ENCODE measurements around the gene F12. TPM values are rescaled to one million over a fixed set of nuclear protein-coding genes. Genes with fewer than 3 reads are reported as not detected.

The F12 gene
- total RNA-seq, 1 experiment from 2014 or later: 10.0 TPM

DNA sequence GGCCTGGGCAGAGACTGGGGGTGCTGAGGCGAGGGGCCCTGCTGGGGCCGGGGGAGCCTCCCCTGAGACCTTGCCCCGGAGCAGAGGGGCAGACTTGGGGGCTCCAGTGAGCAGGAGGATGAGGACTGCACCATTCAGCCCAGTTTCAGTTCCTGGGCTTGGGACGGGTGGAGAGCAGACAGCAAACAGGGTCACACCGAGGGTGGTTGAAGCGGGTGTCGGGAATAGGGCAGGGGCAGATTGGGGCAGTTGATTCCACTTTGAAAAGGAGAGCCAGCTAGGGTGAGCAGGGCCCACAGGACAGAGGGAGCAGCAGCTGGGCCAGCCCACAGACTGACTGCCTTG, 21.6 kb upstream of the F12 start:
- H3K27me3 Mint-ChIP-seq (ENCODE audit: low read depth): no peaks in the 10 kb centered on the region
- no peaks in the 10 kb centered on the region for H3K9me3 Mint-ChIP-seq
- ChIA-PET POLR2A (no interaction called here), CTCF (interaction anchor here (1.1 to 9.4 kb wide), 6 partner anchors 24 to 121 kb away, joined by 3 to 95 read pairs (median 4); partner anchors contain the start of gene PFN3)
- DNase-seq (ENCODE audit: low spot score) (no peak), ATAC-seq (no peak)
- no peak overlapping the region for H3K4me3 Mint-ChIP-seq
- TF ChIP-seq ELF4 (CRISPR knock-in tag; IDR thresholded peaks at IDR 0.05; ENCODE audit: low read depth) (no peak), TCF7 (CRISPR knock-in tag; IDR thresholded peaks at IDR 0.05; ENCODE audit: low read depth) (no peak), TP53 (CRISPR knock-in tag; IDR thresholded peaks at IDR 0.05) (no peak), ZNF396 (CRISPR knock-in tag; IDR thresholded peaks at IDR 0.05; ENCODE audit: borderline replicate concordance) (no peak), NR1H2 (CRISPR knock-in tag; IDR thresholded peaks at IDR 0.05) (no peak), ZNF219 (CRISPR knock-in tag; IDR thresholded peaks at IDR 0.05; ENCODE audit: borderline replicate concordance) (no peak)
- TF ChIP-seq, protein P1, sequence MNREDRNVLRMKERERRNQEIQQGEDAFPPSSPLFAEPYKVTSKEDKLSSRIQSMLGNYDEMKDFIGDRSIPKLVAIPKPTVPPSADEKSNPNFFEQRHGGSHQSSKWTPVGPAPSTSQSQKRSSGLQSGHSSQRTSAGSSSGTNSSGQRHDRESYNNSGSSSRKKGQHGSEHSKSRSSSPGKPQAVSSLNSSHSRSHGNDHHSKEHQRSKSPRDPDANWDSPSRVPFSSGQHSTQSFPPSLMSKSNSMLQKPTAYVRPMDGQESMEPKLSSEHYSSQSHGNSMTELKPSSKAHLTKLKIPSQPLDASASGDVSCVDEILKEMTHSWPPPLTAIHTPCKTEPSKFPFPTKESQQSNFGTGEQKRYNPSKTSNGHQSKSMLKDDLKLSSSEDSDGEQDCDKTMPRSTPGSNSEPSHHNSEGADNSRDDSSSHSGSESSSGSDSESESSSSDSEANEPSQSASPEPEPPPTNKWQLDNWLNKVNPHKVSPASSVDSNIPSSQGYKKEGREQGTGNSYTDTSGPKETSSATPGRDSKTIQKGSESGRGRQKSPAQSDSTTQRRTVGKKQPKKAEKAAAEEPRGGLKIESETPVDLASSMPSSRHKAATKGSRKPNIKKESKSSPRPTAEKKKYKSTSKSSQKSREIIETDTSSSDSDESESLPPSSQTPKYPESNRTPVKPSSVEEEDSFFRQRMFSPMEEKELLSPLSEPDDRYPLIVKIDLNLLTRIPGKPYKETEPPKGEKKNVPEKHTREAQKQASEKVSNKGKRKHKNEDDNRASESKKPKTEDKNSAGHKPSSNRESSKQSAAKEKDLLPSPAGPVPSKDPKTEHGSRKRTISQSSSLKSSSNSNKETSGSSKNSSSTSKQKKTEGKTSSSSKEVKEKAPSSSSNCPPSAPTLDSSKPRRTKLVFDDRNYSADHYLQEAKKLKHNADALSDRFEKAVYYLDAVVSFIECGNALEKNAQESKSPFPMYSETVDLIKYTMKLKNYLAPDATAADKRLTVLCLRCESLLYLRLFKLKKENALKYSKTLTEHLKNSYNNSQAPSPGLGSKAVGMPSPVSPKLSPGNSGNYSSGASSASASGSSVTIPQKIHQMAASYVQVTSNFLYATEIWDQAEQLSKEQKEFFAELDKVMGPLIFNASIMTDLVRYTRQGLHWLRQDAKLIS (CRISPR knock-in tag; IDR thresholded peaks at IDR 0.05; ENCODE audit: borderline replicate concordance): no peak
- TF ChIP-seq, protein P2, sequence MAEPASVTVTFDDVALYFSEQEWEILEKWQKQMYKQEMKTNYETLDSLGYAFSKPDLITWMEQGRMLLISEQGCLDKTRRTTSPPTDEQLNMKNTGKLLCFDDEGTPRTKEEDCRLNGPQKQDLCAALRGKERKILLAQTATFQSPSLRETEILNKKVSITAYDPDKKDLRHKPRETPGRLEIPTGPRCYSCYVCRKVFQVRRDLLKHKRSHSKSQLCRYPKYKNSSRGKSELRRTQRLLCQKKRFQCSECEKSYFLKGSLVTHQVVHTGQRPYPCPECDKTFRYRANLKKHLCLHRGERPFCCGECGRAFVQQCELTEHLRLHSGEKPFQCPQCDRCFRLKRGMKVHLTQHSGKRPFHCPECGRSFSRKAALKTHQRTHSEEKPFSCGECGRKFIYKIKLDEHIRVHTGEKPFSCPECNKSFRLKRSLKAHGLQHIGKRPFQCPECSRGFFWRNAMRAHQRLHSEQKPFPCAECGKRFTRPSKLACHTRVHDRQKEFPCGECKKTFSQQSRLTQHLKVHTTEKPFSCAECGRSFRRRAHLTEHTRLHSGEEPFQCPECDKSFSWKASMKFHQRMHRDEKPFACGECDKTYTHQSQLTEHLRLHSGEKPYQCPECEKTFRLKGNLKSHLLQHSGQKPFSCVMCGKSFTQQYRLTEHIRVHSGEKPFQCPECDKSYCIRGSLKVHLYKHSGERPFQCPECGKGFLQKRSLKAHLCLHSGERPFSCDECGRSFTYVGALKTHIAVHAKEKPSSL (CRISPR knock-in tag; conservative IDR thresholded peaks at IDR 0.05): no peak
- TF ChIP-seq, protein P3, sequence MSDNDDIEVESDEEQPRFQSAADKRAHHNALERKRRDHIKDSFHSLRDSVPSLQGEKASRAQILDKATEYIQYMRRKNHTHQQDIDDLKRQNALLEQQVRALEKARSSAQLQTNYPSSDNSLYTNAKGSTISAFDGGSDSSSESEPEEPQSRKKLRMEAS (CRISPR knock-in tag; IDR thresholded peaks at IDR 0.05): no peak
- TF ChIP-seq, protein P4, sequence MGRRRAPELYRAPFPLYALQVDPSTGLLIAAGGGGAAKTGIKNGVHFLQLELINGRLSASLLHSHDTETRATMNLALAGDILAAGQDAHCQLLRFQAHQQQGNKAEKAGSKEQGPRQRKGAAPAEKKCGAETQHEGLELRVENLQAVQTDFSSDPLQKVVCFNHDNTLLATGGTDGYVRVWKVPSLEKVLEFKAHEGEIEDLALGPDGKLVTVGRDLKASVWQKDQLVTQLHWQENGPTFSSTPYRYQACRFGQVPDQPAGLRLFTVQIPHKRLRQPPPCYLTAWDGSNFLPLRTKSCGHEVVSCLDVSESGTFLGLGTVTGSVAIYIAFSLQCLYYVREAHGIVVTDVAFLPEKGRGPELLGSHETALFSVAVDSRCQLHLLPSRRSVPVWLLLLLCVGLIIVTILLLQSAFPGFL (CRISPR knock-in tag; IDR thresholded peaks at IDR 0.05; ENCODE audit: borderline replicate concordance): no peak
- TF ChIP-seq, protein P5, sequence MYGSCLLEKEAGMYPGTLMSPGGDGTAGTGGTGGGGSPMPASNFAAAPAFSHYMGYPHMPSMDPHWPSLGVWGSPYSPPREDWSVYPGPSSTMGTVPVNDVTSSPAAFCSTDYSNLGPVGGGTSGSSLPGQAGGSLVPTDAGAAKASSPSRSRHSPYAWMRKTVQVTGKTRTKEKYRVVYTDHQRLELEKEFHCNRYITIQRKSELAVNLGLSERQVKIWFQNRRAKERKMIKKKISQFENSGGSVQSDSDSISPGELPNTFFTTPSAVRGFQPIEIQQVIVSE (CRISPR knock-in tag; IDR thresholded peaks at IDR 0.05; ENCODE audit: borderline replicate concordance): no peak
- TF ChIP-seq, protein P6, sequence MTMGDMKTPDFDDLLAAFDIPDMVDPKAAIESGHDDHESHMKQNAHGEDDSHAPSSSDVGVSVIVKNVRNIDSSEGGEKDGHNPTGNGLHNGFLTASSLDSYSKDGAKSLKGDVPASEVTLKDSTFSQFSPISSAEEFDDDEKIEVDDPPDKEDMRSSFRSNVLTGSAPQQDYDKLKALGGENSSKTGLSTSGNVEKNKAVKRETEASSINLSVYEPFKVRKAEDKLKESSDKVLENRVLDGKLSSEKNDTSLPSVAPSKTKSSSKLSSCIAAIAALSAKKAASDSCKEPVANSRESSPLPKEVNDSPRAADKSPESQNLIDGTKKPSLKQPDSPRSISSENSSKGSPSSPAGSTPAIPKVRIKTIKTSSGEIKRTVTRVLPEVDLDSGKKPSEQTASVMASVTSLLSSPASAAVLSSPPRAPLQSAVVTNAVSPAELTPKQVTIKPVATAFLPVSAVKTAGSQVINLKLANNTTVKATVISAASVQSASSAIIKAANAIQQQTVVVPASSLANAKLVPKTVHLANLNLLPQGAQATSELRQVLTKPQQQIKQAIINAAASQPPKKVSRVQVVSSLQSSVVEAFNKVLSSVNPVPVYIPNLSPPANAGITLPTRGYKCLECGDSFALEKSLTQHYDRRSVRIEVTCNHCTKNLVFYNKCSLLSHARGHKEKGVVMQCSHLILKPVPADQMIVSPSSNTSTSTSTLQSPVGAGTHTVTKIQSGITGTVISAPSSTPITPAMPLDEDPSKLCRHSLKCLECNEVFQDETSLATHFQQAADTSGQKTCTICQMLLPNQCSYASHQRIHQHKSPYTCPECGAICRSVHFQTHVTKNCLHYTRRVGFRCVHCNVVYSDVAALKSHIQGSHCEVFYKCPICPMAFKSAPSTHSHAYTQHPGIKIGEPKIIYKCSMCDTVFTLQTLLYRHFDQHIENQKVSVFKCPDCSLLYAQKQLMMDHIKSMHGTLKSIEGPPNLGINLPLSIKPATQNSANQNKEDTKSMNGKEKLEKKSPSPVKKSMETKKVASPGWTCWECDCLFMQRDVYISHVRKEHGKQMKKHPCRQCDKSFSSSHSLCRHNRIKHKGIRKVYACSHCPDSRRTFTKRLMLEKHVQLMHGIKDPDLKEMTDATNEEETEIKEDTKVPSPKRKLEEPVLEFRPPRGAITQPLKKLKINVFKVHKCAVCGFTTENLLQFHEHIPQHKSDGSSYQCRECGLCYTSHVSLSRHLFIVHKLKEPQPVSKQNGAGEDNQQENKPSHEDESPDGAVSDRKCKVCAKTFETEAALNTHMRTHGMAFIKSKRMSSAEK (CRISPR knock-in tag; IDR thresholded peaks at IDR 0.05; ENCODE audit: borderline replicate concordance): no peak
- peaks cover 13% of the 10 kb centered on the region for H3K4me1 Mint-ChIP-seq
- peaks cover 8% of the 10 kb centered on the region for H3K36me3 Mint-ChIP-seq
- H3K27ac Mint-ChIP-seq: no peak overlapping the region

All from WTC11 (cell line).